HG03354 (cell line): ENCODE measurements around the gene SGCA.

Experiments used
- ATAC-seq: cut with Tn5 transposase; IDR thresholded peaks from one replicate; pipeline ENCODE4 v1.9.1; 2021; ENCODE audit warnings: mild to moderate bottlenecking; ENCODE audit not compliant: unreplicated experiment, poor library complexity, severe bottlenecking

The SGCA gene

GRCh38 chr17:50165867-50166517, at the start of gene SGCA:
Gene SGCA (plus strand): TSS chr17:50166005. CDS start chr17:50166041, 36 bp downstream.
- no peak for ATAC-seq

GRCh38 chr17:50117202-50118051, 48.4 kb upstream of the SGCA start:
- ATAC-seq = peak; percentile 67

GRCh38 chr17:50118076-50118827, 47.6 kb upstream of the SGCA start:
- no peak for ATAC-seq

GRCh38 chr17:50118828-50119218, 47.0 kb upstream of the SGCA start:
- no peak for ATAC-seq

- no peak for ATAC-seq
Observed at GRCh38 chr17:50120475-50121253, 45.1 kb upstream of the SGCA start.

GRCh38 chr17:50122945-50123344, 42.9 kb upstream of the SGCA start:
- no peak for ATAC-seq

GRCh38 chr17:50123649-50124349, 42.0 kb upstream of the SGCA start:
- no peak for ATAC-seq

- no peak for ATAC-seq
Observed at GRCh38 chr17:50125420-50125997, 40.3 kb upstream of the SGCA start.

- ATAC-seq = no peak
Observed at GRCh38 chr17:50127697-50128361, 38.0 kb upstream of the SGCA start.

- ATAC-seq = no peak
Observed at GRCh38 chr17:50128441-50129352, 37.1 kb upstream of the SGCA start.

- ATAC-seq = no peak
Observed at GRCh38 chr17:50129353-50129727, 36.5 kb upstream of the SGCA start.

- no peak for ATAC-seq
Observed at GRCh38 chr17:50129728-50130558, 35.9 kb upstream of the SGCA start, which contains the start of gene SAMD14. Gene SAMD14 (minus strand): TSS chr17:50130160. CDS start chr17:50124959, 5,201 bp downstream.

GRCh38 chr17:50130559-50131305, 35.1 kb upstream of the SGCA start:
- no peak for ATAC-seq

- no peak for ATAC-seq
Observed at GRCh38 chr17:50132104-50132794, 33.6 kb upstream of the SGCA start.
